Tibial nerve (tissue), 4 donors: ENCODE results near the gene ZFPL1.

Experiments used
- EP300 ChIP-seq, 2 donors: sonication (generic); formaldehyde crosslinking; IDR thresholded peaks; one replicate each; pipeline ENCODE4 v1.6.1; 2017; ENCODE audit warnings: antibody characterized with exemption in 2 of 2, mild to moderate bottlenecking in 1 of 2
- POLR2A ChIP-seq, 2 donors: fragments of 450-650 bp; IDR thresholded peaks; one replicate each; pipeline ENCODE4 v1.6.1; 2017; ENCODE audit warnings: antibody characterized with exemption in 2 of 2, mild to moderate bottlenecking in 2 of 2, moderate library complexity in 2 of 2
- TF ChIP-seq, protein P1 (sequence below), 5 experiments: fragments of 200-600 bp in 3 of 5; fragments of 450-650 bp in 2 of 5; sonication (generic) in 3 of 5; IDR thresholded peaks; one replicate each; pipeline ENCODE4 v1.5.1; 2016 to 2019; ENCODE audit warnings: antibody characterized with exemption in 5 of 5, mild to moderate bottlenecking in 3 of 5, moderate library complexity in 2 of 5

DNA sequence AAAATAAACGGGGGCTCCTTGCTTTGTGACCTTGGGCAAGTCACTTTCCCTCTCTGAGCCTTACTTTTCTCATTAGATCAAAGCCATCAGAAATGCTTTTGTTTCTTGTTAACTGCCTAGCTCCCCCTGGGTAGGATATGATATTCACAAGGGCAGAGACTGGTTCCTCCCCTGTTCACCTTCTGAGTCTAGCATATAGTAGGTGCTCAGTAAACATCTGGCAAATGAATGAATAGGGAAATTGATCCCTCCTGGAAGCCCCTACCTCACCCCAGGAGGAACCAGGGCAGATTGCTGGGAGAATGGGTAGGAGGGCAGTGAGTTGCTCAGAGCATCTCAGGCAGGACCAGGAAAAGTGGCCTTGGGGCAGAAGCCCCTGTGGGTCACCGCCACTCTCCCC lies 49.6 kb upstream of the ZFPL1 start:
- TF ChIP-seq POLR2A (IDR thresholded peaks at IDR 0.05) (no peak), EP300 (IDR thresholded peaks at IDR 0.05) (no peak)
- TF ChIP-seq, protein P1, sequence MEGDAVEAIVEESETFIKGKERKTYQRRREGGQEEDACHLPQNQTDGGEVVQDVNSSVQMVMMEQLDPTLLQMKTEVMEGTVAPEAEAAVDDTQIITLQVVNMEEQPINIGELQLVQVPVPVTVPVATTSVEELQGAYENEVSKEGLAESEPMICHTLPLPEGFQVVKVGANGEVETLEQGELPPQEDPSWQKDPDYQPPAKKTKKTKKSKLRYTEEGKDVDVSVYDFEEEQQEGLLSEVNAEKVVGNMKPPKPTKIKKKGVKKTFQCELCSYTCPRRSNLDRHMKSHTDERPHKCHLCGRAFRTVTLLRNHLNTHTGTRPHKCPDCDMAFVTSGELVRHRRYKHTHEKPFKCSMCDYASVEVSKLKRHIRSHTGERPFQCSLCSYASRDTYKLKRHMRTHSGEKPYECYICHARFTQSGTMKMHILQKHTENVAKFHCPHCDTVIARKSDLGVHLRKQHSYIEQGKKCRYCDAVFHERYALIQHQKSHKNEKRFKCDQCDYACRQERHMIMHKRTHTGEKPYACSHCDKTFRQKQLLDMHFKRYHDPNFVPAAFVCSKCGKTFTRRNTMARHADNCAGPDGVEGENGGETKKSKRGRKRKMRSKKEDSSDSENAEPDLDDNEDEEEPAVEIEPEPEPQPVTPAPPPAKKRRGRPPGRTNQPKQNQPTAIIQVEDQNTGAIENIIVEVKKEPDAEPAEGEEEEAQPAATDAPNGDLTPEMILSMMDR (IDR thresholded peaks at IDR 0.05): no peak
